ENCODE data around the gene WEE2.

DNA sequence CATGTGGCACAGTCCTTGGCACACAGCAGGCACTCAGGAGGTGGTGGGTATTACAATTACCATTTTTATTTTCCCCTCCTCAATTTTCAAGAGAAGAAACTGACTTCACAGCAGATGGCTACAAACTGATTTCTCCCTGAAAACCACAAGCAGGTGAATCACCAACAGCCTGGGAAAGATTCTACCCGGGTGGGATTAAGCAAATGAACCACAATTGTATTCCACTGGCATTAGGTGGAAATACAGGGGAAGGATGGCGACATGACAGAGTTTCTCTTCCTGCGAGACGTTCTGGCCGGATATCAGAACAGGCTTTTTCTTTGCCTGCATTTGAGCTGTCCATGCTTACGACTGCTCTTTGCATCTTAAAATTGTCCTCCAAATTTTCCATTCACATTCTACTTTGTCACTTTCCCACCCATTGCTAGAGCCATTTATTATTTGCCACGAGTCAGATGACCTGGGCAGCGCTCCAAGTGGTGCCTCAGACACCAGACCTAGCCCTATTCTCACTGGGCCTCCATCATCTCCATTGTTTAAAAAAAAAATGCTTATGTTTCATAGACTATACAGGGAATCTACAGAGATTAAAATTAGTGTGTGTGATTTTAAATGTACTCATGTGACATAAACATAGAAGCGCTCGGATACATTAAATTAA lies 10.8 kb upstream of the WEE2 start:
- TF ChIP-seq, protein P1, sequence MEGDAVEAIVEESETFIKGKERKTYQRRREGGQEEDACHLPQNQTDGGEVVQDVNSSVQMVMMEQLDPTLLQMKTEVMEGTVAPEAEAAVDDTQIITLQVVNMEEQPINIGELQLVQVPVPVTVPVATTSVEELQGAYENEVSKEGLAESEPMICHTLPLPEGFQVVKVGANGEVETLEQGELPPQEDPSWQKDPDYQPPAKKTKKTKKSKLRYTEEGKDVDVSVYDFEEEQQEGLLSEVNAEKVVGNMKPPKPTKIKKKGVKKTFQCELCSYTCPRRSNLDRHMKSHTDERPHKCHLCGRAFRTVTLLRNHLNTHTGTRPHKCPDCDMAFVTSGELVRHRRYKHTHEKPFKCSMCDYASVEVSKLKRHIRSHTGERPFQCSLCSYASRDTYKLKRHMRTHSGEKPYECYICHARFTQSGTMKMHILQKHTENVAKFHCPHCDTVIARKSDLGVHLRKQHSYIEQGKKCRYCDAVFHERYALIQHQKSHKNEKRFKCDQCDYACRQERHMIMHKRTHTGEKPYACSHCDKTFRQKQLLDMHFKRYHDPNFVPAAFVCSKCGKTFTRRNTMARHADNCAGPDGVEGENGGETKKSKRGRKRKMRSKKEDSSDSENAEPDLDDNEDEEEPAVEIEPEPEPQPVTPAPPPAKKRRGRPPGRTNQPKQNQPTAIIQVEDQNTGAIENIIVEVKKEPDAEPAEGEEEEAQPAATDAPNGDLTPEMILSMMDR (conservative IDR thresholded peaks at IDR 0.05): no peak
- no peak for TF ChIP-seq ZFX (IDR thresholded peaks at IDR 0.05)

Measured in C4-2B (cell line).